Measurements from ENCODE around the gene EFHD2.
"Not testable (repeated sequence)": the region's sequence is repeated elsewhere in the genome, so short reads cannot be mapped to it uniquely, and the experiment has no call there.

Gene EFHD2

GRCh38 chr1:15370268-15370667, 39.4 kb upstream of the EFHD2 start:
- CTCF ChIA-PET = no interaction called here
- DNase-seq (ENCODE audit: extremely low spot score) = no peak
- TF ChIP-seq CTCF (IDR thresholded peaks at IDR 0.05; ENCODE audit: control extremely low read depth, extremely low read depth, low read depth, missing control alignments) = no peak
- POLR2A ChIA-PET = no interaction called here

GRCh38 chr1:15370781-15371520, 38.7 kb upstream of the EFHD2 start:
- ChIA-PET POLR2A (no interaction called here), CTCF (no interaction called here)
- DNase-seq (ENCODE audit: extremely low spot score) = no peak
- no peak for TF ChIP-seq CTCF (IDR thresholded peaks at IDR 0.05; ENCODE audit: control extremely low read depth, extremely low read depth, low read depth, missing control alignments)

GRCh38 chr1:15371610-15372545, 37.8 kb upstream of the EFHD2 start:
- POLR2A ChIA-PET = no interaction called here
- DNase-seq (ENCODE audit: extremely low spot score) = no peak
- CTCF ChIA-PET = no interaction called here
- no peak for TF ChIP-seq CTCF (IDR thresholded peaks at IDR 0.05; ENCODE audit: control extremely low read depth, extremely low read depth, low read depth, missing control alignments)

- no peak for TF ChIP-seq CTCF (IDR thresholded peaks at IDR 0.05; ENCODE audit: control extremely low read depth, extremely low read depth, low read depth, missing control alignments)
- ChIA-PET CTCF (no interaction called here), POLR2A (no interaction called here)
- no peak for DNase-seq (ENCODE audit: extremely low spot score)
These were observed 31.0 kb upstream of the EFHD2 start for GRCh38 chr1:15378729-15379128.

- POLR2A ChIA-PET; CTCF ChIA-PET; DNase-seq (ENCODE audit: extremely low spot score): not testable (repeated sequence)
These were observed 30.5 kb upstream of the EFHD2 start for GRCh38 chr1:15379151-15379550.

GRCh38 chr1:15380601-15381508, 28.8 kb upstream of the EFHD2 start:
- no peak for TF ChIP-seq CTCF (IDR thresholded peaks at IDR 0.05; ENCODE audit: control extremely low read depth, extremely low read depth, low read depth, missing control alignments)
- DNase-seq (ENCODE audit: extremely low spot score) = no peak
- CTCF ChIA-PET = no interaction called here
- POLR2A ChIA-PET = no interaction called here
